Stomach (tissue), 9 donors: ENCODE measurements around the gene RFX2. TPM values are rescaled to one million over a fixed set of nuclear protein-coding genes. Genes with fewer than 3 reads are reported as not detected.

Experiments used
- DNase-seq, 2 donors: peaks; one replicate each; pipeline versions ENCODE4 v3.0.0 to v3.0.0-alpha.2; 2013 to 2019
- H3K27ac ChIP-seq, 5 donors: fragments of 200-600 bp in 4 of 5; sonication (generic) in 4 of 5; one replicate each; pipeline ENCODE4 v1.5.1; 2013 to 2019; ENCODE audit warnings: mild to moderate bottlenecking in 1 of 5, moderate library complexity in 1 of 5
- H3K27me3 ChIP-seq, 3 donors: fragments of 200-600 bp; sonication (generic); one replicate each; pipeline ENCODE4 v1.5.1; 2017 to 2019; ENCODE audit warnings: mixed run types in 1 of 3
- H3K36me3 ChIP-seq, 4 donors: fragments of 200-600 bp; sonication (generic); 1 replicate in 3 of 4; 2 replicates in 1 of 4; pipeline ENCODE4 v1.5.1; 2016 to 2019
- H3K4me1 ChIP-seq, 4 donors: fragments of 200-600 bp; sonication (generic); one replicate each; pipeline ENCODE4 v1.5.1; 2016 to 2019
- H3K4me3 ChIP-seq, 4 donors: fragments of 200-600 bp; sonication (generic) in 3 of 4; one replicate each; pipeline ENCODE4 v1.5.1; 2016 to 2019; ENCODE audit warnings: mild to moderate bottlenecking in 1 of 4
- H3K9me3 ChIP-seq, 4 donors: fragments of 200-600 bp; sonication (generic); one replicate each; pipeline ENCODE4 v1.5.1; 2016 to 2019
- CTCF ChIP-seq, 7 experiments: fragments of 450-650 bp in 4 of 7; fragments of 200-600 bp in 3 of 7; sonication (generic) in 3 of 7; IDR thresholded peaks; one replicate each; pipeline ENCODE4 v1.5.1; 2016 to 2019; ENCODE audit warnings: antibody characterized with exemption in 7 of 7, control low read depth in 2 of 7, mild to moderate bottlenecking in 1 of 7
- EP300 ChIP-seq: sonication (generic); formaldehyde crosslinking; IDR thresholded peaks from one replicate; pipeline ENCODE4 v1.6.1; 2017; ENCODE audit warnings: antibody characterized with exemption
- POLR2A ChIP-seq, 4 donors: fragments of 450-650 bp; IDR thresholded peaks; one replicate each; pipeline ENCODE4 v1.6.1; 2016; ENCODE audit warnings: antibody characterized with exemption in 4 of 4, control low read depth in 2 of 4, mild to moderate bottlenecking in 1 of 4, moderate library complexity in 1 of 4
- POLR2AphosphoS5 ChIP-seq, 3 donors: sonication (generic); formaldehyde crosslinking; IDR thresholded peaks; one replicate each; pipeline ENCODE4 v1.6.1; 2016; ENCODE audit warnings: antibody characterized with exemption in 3 of 3
- WGBS, 5 donors: extraction: QIAGEN DNeasy Blood & Tissue Kit in 3 of 5; methylation state at CpG; one replicate each; pipeline versions ENCODE4 v1.1.5 to v1.1.7; 2013 to 2018; 5-methylcytosine and 5-hydroxymethylcytosine counted together
- intact Hi-C: fragments of 100-400 bp; cut with DNase I; formaldehyde crosslinking; loops from one replicate; pipeline ENCODE4 v1.15.1; 2023; ENCODE audit warnings: low total_unique reads
- polyA plus RNA-seq, 3 donors: library from polyadenylated mRNA; stranded (reverse); fragments of 200-250 nt; gene quantifications; one replicate each; pipeline ENCODE4 v1.2.3, GENCODE V29; 2013
- total RNA-seq, 5 donors: library from RNA; depleted of rRNA; stranded (reverse); fragments of >200 nt; gene quantifications; one replicate each; pipeline versions ENCODE4 v1.1.0 to v1.2.3, GENCODE V29; 2014 to 2016
- donor health status: healthy with polysubstance abuse.
- donor health status: Bipolar disorder and iron deficiency.
- donor health status: healthy.

Gene RFX2
- total and polyA plus RNA-seq, 8 donors = 1.2 to 123 (median 8.0) TPM

DNA sequence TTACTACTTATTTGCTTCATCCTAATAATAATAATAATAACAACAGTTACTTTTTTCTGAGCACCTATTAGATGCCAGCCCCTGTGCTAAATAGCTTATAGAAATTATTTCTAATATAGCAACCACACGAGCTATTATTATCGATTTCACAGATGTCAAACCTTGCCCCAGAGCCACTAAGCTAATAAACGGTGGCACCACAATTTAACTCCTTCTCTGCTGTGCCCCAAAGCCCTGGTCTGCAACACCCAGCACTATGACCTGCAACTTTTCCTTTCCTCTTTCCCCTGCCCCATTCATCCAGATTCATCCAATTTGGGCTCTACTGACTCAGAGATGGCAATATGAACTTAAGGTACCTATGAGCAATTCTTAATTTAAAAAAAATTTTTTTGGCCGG lies 6.4 kb downstream of the RFX2 start:
- H3K27me3 ChIP-seq = peaks cover 0 to under 1% (median 0%) of the 10 kb centered on the region in 3 donors
- peaks cover 16 to 70% (median 38%) of the 10 kb centered on the region in 4 donors for H3K4me1 ChIP-seq
- no peak for DNase-seq
- 37 to 52% (median 41%) methylated on average over 4 of the region's 4 CpGs for WGBS, 5 donors
- intact Hi-C loops = no loop called here
- H3K27ac ChIP-seq = peak overlapping the region in 4 of 5 donors; percentile 63 to 83 (median 74)
- TF ChIP-seq POLR2AphosphoS5 (IDR thresholded peaks at IDR 0.05) (no peak), CTCF (IDR thresholded peaks at IDR 0.05) (no peak), POLR2A (IDR thresholded peaks at IDR 0.05) (no peak), EP300 (no peak)
- H3K36me3 ChIP-seq = no peaks in the 10 kb centered on the region
- H3K4me3 ChIP-seq = no peak overlapping the region
- H3K9me3 ChIP-seq = no peaks in the 10 kb centered on the region

- H3K9me3 ChIP-seq = no peaks in the 10 kb centered on the region
- H3K4me3 ChIP-seq = no peak overlapping the region
- TF ChIP-seq EP300 (no peak), POLR2AphosphoS5 (IDR thresholded peaks at IDR 0.05) (peak in 2 of 3 donors; percentile 28 to 63)
- peaks cover 12 to 68% (median 38%) of the 10 kb centered on the region in 4 donors for H3K4me1 ChIP-seq
- DNase-seq = peak; percentile 67 to 85
- WGBS, 5 donors = 4 to 30% (median 21%) methylated on average over 3 of the region's 3 CpGs
- H3K27me3 ChIP-seq = no peaks in the 10 kb centered on the region
- no peaks in the 10 kb centered on the region for H3K36me3 ChIP-seq
- peak overlapping the region in 4 of 5 donors; percentile 63 to 83 (median 74) for H3K27ac ChIP-seq
- intact Hi-C loops = no loop called here
Observed at GRCh38 chr19:6103217-6103644, 7.1 kb downstream of the RFX2 start.

DNA sequence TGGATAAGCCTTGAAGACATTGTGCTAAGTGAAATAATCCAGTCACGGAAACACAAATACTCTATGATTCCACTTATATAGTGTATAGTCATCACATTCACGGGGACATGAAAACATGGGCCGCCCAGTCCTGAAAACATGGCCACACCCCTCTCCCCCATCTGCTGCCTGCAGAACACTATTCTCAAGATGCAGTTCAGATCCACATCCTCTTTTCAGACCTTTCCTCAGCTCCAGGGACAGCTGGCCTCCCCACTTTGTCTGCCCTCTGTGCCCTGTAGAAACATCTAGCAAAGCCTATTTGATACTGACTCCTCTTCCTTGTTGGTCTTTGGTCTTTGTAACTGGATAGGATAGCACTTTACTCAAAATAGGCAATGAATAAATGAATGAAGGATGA lies 8.3 kb downstream of the RFX2 start:
- H3K4me1 ChIP-seq = peaks cover 12 to 69% (median 36%) of the 10 kb centered on the region in 4 donors

GRCh38 chr19:6101291-6101825 lies 8.9 kb downstream of the RFX2 start:
- no peaks in the 10 kb centered on the region for H3K9me3 ChIP-seq
- TF ChIP-seq POLR2AphosphoS5 (IDR thresholded peaks at IDR 0.05) = no peak
- no peak for TF ChIP-seq CTCF (IDR thresholded peaks at IDR 0.05)
- TF ChIP-seq EP300 = no peak
- no peak for TF ChIP-seq POLR2A (IDR thresholded peaks at IDR 0.05)
- peak overlapping the region in 2 of 5 donors; percentile 24 to 78 for H3K27ac ChIP-seq
- 81 to 97% (median 90%) methylated on average over 3 of the region's 3 CpGs for WGBS, 5 donors
- peaks cover 12 to 69% (median 36%) of the 10 kb centered on the region in 4 donors for H3K4me1 ChIP-seq
- H3K27me3 ChIP-seq = no peaks in the 10 kb centered on the region
- intact Hi-C loops = no loop called here
- DNase-seq = no peak
- no peaks in the 10 kb centered on the region for H3K36me3 ChIP-seq
- no peak overlapping the region for H3K4me3 ChIP-seq

More for the DNA sequence above, 8.3 kb downstream of the RFX2 start:
- H3K4me3 ChIP-seq = no peak overlapping the region
- H3K27me3 ChIP-seq = no peaks in the 10 kb centered on the region
- DNase-seq = no peak
- intact Hi-C loops = no loop called here
- peak overlapping the region in 3 of 5 donors; percentile 63 to 83 (median 80) for H3K27ac ChIP-seq
- H3K36me3 ChIP-seq = no peaks in the 10 kb centered on the region
- WGBS, 5 donors = 94 to 98% (median 97%) methylated on average over 3 of the region's 3 CpGs
- TF ChIP-seq POLR2AphosphoS5 (IDR thresholded peaks at IDR 0.05) (no peak), EP300 (no peak), POLR2A (IDR thresholded peaks at IDR 0.05) (no peak), CTCF (IDR thresholded peaks at IDR 0.05) (no peak)
- H3K9me3 ChIP-seq = no peaks in the 10 kb centered on the region
